ENCODE data around the gene HNRNPH1.

- TF ChIP-seq, protein P1, sequence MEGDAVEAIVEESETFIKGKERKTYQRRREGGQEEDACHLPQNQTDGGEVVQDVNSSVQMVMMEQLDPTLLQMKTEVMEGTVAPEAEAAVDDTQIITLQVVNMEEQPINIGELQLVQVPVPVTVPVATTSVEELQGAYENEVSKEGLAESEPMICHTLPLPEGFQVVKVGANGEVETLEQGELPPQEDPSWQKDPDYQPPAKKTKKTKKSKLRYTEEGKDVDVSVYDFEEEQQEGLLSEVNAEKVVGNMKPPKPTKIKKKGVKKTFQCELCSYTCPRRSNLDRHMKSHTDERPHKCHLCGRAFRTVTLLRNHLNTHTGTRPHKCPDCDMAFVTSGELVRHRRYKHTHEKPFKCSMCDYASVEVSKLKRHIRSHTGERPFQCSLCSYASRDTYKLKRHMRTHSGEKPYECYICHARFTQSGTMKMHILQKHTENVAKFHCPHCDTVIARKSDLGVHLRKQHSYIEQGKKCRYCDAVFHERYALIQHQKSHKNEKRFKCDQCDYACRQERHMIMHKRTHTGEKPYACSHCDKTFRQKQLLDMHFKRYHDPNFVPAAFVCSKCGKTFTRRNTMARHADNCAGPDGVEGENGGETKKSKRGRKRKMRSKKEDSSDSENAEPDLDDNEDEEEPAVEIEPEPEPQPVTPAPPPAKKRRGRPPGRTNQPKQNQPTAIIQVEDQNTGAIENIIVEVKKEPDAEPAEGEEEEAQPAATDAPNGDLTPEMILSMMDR (conservative IDR thresholded peaks at IDR 0.05 in 1 of 2, IDR thresholded peaks at IDR 0.05 in 1 of 2; ENCODE audit: low read depth in 1 of 2, low read length in 2 of 2), result no peak
- TF ChIP-seq EZH2 (IDR thresholded peaks at IDR 0.05; ENCODE audit: low read length, missing control alignments), result no peak
Measured at GRCh38 chr5:179599566-179599965, 23.9 kb downstream of the HNRNPH1 start.
